ENCODE data around the gene FAM3C. TPM values are rescaled to one million over a fixed set of nuclear protein-coding genes. Genes with fewer than 3 reads are reported as not detected.
A peak's percentile ranks its signal among the peaks of the same experiment; 100 is the strongest.

The FAM3C gene
- total and polyA plus RNA-seq, 2 donors (not counting 1 experiment from before 2014, with no cell fraction given) = 38.7 to 75.4 TPM

DNA sequence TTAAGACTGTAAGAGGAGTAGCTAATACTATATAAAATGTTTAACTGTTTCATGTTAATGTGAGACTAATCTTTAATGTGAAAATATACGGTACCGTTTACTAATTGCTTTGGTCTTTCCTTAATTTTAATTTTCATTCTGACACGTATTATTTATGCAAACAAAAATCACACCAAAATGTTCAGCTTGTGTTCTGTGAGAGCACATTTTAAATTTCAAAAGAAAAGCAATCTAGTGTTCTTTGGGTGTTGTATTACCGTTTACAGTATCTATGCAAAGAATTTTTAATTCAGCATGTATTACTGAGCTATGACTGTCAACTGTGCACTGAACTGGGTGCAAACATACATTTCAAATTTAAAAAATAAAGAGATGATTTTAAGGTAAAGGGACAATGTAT lies 65.1 kb downstream of the FAM3C start:
- Histone ChIP-seq H3K4me2 (replicated peaks; ENCODE audit: low read depth, low read length, poor library complexity, severe bottlenecking) (peak overlapping the region; percentile 90), H3K4me1 (ENCODE audit: control insufficient read depth in 2 of 2, insufficient read depth in 2 of 2, low read length in 2 of 2) (peaks cover 20 to 21% of the 10 kb centered on the region in 2 donors), H4K20me1 (ENCODE audit: control insufficient read depth, insufficient read depth, low read length, poor library complexity, severe bottlenecking) (no peaks in the 10 kb centered on the region), H3K9me3 (ENCODE audit: control extremely low read depth in 1 of 3, control insufficient read depth in 2 of 3, insufficient read depth in 1 of 3, low read length in 2 of 3) (no peaks in the 10 kb centered on the region), H3K27ac (ENCODE audit: low read length in 2 of 2) (no peak overlapping the region), H3K9ac (ENCODE audit: low read length) (peak overlapping the region; percentile 76), H3K79me2 (ENCODE audit: control insufficient read depth, insufficient read depth, low read length) (peaks cover 23% of the 10 kb centered on the region), H3K27me3 (replicated peaks in 1 of 4; ENCODE audit: control extremely low read depth in 1 of 4, control insufficient read depth in 3 of 4, insufficient read depth in 4 of 4, low read length in 3 of 4) (peaks cover 0 to 3% (median 0%) of the 10 kb centered on the region in 4 experiments), H2AFZ (ENCODE audit: insufficient read depth, low read depth, low read length, poor library complexity, severe bottlenecking) (peak overlapping the region; percentile 29), H3K4me3 (ENCODE audit: control extremely low read depth in 1 of 5, extremely low read depth in 1 of 5, insufficient read depth in 1 of 5, low read depth in 2 of 5, low read length in 4 of 5) (peak overlapping the region in 1 of 5 experiments; percentile 86), H3K36me3 (replicated peaks in 1 of 2; ENCODE audit: control extremely low read depth in 1 of 2, control insufficient read depth in 1 of 2, extremely low read depth in 1 of 2, insufficient read depth in 2 of 2, low read length in 1 of 2) (no peaks in the 10 kb centered on the region)
- H3K27ac Mint-ChIP-seq = no peak overlapping the region
- POLR2A ChIA-PET = interaction anchor here (0.7 to 0.8 kb wide), 2 partner anchors 153 to 191 kb away, joined by 7 read pairs; no protein-coding TSS in a partner anchor
- TF ChIP-seq EZH2 (IDR thresholded peaks at IDR 0.05; ENCODE audit: borderline replicate concordance, insufficient read depth, low read depth, low read length, poor library complexity, severe bottlenecking) = no peak
- TF ChIP-seq, protein P1, sequence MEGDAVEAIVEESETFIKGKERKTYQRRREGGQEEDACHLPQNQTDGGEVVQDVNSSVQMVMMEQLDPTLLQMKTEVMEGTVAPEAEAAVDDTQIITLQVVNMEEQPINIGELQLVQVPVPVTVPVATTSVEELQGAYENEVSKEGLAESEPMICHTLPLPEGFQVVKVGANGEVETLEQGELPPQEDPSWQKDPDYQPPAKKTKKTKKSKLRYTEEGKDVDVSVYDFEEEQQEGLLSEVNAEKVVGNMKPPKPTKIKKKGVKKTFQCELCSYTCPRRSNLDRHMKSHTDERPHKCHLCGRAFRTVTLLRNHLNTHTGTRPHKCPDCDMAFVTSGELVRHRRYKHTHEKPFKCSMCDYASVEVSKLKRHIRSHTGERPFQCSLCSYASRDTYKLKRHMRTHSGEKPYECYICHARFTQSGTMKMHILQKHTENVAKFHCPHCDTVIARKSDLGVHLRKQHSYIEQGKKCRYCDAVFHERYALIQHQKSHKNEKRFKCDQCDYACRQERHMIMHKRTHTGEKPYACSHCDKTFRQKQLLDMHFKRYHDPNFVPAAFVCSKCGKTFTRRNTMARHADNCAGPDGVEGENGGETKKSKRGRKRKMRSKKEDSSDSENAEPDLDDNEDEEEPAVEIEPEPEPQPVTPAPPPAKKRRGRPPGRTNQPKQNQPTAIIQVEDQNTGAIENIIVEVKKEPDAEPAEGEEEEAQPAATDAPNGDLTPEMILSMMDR (IDR thresholded peaks at IDR 0.05) = no peak
- H3K9me3 Mint-ChIP-seq (ENCODE audit: insufficient read depth) = no peaks in the 10 kb centered on the region
- WGBS (ENCODE audit: insufficient coverage) = no CpG with 5 or more reads among the region's 4 CpGs
- intact Hi-C loops (cut with micrococcal nuclease) = loop anchor here (5.0 to 10.0 kb wide), 2 partner anchors 66 to 536 kb away; partner anchors contain the start of gene FAM3C
- H3K4me1 Mint-ChIP-seq = peaks cover 48% of the 10 kb centered on the region
- ATAC-seq (ENCODE audit: low read depth) (no peak), DNase-seq (no peak)
- CTCF ChIA-PET = interaction anchor here (0.6 to 3.1 kb wide), 9 partner anchors 14 to 203 kb away, joined by 3 to 24 read pairs (median 5); no protein-coding TSS in a partner anchor
- peaks cover 13% of the 10 kb centered on the region for H3K27me3 Mint-ChIP-seq
- H3K4me3 Mint-ChIP-seq = peak overlapping the region; percentile 67

Measured in B cell (primary cell).